SK-N-DZ (cell line): ENCODE measurements around the gene POLE. TPM values are rescaled to one million over a fixed set of nuclear protein-coding genes. Genes with fewer than 3 reads are reported as not detected.
A peak's percentile ranks its signal among the peaks of the same experiment; 100 is the strongest.

Experiments used
- DNase-seq: peaks from one replicate; pipeline ENCODE4 v3.0.0-alpha.2; 2015; ENCODE audit warnings: low spot score
- polyA plus RNA-seq, 2 experiments: library from polyadenylated mRNA; depleted of rRNA; stranded (reverse); fragments of >200 nt; gene quantifications; 2 replicates each; pipeline ENCODE4 v1.2.3, GENCODE V29; 2014

The POLE gene, protein sequence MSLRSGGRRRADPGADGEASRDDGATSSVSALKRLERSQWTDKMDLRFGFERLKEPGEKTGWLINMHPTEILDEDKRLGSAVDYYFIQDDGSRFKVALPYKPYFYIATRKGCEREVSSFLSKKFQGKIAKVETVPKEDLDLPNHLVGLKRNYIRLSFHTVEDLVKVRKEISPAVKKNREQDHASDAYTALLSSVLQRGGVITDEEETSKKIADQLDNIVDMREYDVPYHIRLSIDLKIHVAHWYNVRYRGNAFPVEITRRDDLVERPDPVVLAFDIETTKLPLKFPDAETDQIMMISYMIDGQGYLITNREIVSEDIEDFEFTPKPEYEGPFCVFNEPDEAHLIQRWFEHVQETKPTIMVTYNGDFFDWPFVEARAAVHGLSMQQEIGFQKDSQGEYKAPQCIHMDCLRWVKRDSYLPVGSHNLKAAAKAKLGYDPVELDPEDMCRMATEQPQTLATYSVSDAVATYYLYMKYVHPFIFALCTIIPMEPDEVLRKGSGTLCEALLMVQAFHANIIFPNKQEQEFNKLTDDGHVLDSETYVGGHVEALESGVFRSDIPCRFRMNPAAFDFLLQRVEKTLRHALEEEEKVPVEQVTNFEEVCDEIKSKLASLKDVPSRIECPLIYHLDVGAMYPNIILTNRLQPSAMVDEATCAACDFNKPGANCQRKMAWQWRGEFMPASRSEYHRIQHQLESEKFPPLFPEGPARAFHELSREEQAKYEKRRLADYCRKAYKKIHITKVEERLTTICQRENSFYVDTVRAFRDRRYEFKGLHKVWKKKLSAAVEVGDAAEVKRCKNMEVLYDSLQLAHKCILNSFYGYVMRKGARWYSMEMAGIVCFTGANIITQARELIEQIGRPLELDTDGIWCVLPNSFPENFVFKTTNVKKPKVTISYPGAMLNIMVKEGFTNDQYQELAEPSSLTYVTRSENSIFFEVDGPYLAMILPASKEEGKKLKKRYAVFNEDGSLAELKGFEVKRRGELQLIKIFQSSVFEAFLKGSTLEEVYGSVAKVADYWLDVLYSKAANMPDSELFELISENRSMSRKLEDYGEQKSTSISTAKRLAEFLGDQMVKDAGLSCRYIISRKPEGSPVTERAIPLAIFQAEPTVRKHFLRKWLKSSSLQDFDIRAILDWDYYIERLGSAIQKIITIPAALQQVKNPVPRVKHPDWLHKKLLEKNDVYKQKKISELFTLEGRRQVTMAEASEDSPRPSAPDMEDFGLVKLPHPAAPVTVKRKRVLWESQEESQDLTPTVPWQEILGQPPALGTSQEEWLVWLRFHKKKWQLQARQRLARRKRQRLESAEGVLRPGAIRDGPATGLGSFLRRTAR (N-terminal part only)
- polyA plus RNA-seq (2014; cell fraction: cytosol; rRNA removed), result 41.1 and 44.7 TPM in 2 replicates
- polyA plus RNA-seq (2014; cell fraction: nucleus; rRNA removed), result 304 and 735 TPM in 2 replicates

GRCh38 chr12:132687211-132688164 is at the start of gene POLE, which contains the start of gene PXMP2:
Gene POLE, minus strand, starts transcription at chr12:132687342. Its CDS starts 27 bp downstream, at chr12:132687315.
Gene PXMP2, plus strand, starts transcription at chr12:132687587. Its CDS starts 84 bp downstream, at chr12:132687671.
- DNase-seq, result peak; percentile 96

GRCh38 chr12:132736913-132737312 is 49.8 kb upstream of the POLE start:
- no peak for DNase-seq

DNA sequence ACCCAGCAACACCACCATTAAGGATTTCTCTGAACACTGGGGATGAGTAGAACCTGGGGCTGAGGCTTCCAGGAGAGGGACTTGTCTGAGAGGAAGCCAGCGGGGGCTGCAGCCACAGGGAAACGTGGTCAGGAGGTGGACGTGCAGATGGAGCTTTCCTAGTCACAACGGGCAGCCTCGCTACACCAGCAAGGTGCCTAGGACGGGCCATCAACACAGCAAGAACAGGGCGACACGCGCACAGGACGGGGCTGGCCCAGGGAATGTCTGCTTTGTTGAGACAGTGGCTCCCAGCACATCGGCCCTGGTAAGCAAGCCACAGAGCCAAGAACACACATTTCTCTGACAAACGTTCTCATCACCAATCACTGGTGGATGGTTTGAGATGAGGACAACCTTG is 49.2 kb upstream of the POLE start:
- DNase-seq, result no peak

DNA sequence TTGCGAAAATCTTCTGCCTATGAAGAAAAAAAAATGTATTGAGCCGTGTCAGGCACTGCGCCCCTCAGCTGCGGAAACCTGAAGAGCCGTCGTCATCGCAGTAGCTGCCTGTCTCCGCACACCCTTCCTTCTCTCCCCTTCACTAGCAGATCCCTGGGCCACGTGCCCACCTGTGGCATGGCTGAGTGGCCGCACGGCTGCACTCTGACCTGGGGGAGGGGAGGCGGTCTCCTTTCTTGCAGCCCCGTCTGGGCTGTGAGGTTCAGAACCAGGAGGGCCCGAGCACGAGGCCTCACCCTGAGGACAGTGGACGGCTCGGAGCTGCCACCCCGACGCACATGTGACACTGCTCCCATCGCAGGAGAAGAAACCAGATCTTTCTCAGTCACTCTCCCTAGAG is 48.4 kb upstream of the POLE start:
- DNase-seq, result no peak

DNA sequence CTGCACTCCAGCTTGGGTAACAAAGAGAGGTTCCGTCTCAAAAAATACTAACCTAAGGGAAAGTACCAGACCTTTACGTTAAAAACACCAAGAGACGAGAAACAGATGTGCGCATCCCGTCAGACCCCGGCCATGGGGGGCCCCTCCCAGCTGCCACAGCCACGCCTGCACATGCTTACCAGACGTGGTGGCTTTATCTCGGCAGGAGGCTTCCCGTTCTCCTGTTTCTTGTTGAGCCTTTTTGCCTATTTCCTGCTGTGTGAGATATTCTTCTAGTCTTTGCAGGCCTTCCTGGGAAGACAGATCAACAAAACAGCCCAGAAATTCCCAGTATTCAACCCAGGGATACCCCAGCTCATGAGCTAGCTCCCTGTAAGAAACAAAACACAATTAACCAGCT is 47.1 kb upstream of the POLE start:
- no peak for DNase-seq

- DNase-seq, result no peak
Observed at GRCh38 chr12:132731574-132731973, 44.4 kb upstream of the POLE start.

DNA sequence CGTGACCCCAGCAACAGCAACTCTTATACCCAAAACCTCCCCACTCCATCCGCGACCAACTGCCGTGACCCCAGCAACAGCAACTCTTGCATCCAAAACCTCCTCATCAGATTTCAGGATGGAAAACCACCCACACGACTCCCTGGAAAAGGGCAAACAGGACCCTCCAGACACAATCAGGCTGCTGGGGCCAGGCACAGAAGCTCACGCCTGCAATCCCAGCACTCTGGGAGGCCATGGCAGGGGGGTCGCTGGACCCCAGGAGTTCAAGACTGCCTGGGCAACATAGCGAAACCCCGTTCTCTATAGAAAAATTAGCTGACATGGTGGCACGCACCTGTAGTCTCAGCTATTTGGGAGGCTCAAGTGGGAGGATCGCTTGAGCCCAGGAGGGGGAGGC is 43.2 kb upstream of the POLE start:
- no peak for DNase-seq

DNA sequence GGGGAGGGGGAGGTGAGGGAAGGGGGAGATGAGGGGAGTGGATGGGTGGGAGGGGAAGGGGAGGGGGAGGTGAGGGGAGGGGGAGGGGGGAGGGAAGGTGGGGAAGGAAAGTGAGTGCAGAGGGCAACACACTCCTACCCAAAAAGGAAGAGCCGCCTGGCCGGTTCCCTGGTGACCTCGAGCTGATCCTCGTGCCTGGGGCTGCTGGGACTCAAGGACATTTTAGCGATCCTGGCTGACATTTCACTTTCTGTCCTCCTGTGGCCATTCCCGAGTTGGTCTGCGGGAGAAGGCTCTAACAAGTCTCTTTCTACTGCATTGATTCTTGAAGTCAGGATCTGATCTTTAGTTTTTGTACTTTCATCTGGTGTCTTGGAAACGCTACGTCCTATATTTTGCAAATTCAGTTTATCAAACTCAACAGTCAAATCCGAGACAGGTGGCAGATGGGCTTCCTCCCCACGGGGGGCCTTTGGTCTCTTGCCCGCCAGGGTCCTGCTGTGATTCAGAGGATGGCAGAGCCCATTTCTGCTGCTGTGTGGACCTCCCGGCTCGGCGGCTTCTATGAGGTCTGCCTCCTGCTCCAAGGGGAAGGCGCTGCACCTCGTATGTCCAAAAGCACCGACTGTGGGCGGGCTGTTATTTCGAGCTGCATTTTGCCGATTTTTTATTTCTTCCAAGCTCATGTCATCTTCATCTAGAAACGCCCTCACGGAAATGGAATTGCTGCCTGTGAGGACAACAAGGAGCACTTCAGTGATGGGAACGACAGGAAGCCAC is 42.6 kb upstream of the POLE start:
- DNase-seq, result peak; percentile 37

- DNase-seq, result no peak
Observed at GRCh38 chr12:132728502-132728901, 41.4 kb upstream of the POLE start.

DNA sequence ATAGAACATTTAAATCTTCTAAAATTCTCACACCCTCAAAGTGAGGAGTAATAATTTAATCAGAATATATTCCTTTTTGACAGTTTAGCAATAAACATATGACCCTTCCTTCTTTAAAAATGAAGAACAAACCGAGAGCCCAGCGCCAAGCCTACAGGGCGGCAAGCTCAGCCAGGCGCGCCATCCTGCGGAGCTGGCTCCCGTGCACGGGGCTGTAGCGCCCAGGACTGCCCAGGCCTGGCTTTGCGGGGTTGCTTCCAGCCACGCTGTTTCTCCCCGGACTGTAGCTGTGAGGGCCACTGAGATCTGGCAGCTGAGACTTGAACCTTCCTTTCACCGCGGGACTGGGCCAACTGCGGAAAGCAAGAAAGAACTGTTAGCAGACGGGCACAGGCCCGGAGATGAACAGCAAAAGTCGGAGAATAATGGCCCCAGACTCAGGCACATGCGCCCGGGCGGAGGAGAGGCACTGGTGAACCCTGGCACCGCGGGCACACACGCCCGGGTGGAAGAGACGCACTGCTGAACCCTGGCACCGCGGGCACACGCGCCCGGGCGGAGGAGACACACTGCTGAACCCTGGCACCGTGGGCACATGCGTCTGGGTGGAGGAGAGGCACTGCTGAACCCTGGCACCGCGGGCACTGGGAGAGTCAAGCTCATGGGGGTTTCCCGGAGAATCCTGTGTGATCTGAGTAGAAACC is 40.1 kb upstream of the POLE start:
- DNase-seq, result no peak

GRCh38 chr12:132726386-132726785 is 39.2 kb upstream of the POLE start:
- DNase-seq, result no peak

GRCh38 chr12:132724506-132725241 is 37.5 kb upstream of the POLE start:
- no peak for DNase-seq

DNA sequence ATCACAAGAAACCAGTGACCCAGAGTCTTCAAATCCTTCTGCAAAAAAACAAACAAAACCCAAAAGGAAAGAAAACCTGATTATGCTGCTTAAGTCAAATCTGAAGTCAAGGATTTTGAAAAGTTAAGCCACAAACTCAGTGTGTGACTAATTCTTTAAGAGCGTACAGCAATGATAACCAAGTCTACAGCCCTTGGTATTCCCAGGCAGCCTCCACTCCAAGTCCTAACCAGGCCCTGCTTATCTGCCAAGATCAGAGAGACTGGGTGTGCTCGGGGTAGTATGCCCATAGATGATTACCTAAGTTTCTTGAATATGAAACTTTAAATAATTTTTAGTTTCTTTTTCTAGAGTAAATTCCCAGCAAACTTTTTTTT is 36.6 kb upstream of the POLE start:
- no peak for DNase-seq

DNA sequence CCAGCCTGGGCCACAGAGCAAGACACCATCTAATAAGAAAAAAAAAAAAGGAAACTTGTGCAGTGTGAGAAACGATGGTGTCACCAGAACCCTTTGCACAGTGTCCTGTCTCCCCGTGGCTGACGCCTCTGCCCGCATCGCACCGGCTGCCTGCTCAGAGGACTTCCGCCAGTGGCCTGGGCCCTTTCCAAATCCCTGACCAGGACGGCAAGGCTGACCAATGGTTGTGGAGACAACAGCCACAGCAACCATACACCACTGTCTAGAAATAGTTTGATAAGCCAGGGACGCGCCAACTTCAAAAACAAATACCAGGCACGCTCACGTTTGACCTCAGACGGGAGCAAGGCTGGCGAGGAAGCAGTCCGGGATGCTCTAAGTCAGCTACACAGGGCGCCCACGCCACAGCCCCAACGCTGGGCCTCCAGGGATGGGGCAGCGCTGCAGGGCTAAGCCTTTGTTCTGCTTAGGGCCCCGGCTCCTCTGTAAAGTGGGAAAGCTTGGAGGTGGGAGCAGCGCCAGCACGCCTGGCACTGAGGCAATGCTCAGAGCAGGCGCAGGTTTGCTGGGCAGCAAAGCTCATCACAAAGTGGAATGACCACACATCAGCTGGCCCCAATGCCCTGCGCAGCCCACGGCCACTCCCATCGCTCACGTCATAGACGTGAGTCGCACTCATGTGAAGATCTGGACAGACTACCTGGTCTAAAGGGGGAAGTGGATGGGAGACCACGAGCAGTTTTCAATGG is 36.0 kb upstream of the POLE start:
- DNase-seq, result no peak

DNA sequence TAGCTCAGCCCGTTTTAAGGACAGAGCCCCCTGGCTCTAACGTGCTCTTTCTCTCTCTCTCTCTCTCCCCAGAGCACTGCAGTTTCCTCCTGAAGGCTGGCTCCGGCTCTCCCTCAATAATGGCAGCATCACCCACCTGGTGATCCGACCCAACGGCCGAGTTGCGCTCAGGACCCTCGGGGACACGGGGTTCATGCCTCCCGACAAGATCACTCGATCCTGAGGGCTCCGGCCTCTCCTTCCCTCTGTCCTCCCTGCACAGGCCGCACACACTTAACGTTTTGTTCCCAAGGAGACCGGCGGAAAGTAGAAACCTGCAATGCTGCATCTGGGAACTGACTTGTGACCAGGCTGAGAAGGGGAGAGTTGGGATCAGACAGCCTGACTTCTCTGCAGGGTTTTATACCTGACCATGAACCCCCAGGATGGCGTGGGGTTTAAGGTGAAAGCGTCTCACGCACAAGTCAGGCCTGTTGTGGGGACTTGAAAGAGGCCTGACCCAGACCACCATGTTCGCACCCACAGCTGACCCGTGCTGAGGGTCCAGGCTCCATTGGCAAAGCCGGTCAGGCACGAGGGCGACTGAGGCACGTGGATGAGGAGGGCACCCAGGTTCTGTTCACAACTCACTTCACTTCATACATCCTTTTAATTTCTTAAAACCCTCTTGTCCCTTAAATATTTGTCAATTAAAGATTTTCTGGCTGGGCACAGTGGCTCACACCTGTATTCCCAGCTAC is 33.6 kb upstream of the POLE start:
- DNase-seq, result no peak

GRCh38 chr12:132719954-132720324 is 32.8 kb upstream of the POLE start:
- no peak for DNase-seq
